ACHN (cell line): ENCODE measurements around the gene SLAMF8.

Source experiments
- DNase-seq: peaks from one replicate; pipeline ENCODE4 v3.0.0-alpha.2; 2015
- in situ Hi-C: cut with HindIII; loops from 2 replicates; pipeline ENCODE4 v1.10.0; 2017; ENCODE audit warnings: low sequenced_read_pairs, low pct_ligation_motif_present, low pct_unique_long_range_greater_than_20kb

The SLAMF8 gene

DNA sequence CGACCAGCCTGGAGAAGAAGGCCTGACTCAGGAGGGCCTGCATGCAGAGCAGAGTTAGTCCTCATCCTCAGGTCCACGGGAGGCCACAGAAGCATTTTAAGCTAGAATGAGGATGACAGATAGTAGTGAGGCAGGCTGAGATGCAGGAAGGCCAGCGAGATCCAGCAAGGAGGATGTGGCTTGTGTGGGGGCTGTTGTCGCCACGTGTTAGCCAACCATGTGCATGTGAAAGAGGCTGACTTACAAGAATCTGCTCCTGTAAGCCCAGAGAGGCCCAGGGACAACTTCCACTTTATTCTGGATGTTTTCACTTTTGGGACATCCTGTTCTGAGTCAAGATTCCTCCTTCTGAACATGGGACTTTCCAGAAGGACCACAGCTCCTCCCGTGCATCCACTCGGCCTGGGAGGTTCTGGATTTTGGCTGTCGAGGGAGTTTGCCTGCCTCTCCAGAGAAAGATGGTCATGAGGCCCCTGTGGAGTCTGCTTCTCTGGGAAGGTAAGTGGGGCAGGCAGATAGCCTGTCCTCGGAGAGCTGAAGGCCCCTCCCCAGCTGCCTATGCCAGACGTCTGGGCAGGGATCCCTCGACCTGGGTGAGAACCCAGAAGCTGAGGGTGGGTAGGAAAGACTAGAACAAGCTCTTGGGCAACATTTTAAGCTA is at the start of gene SLAMF8:
Gene SLAMF8 (plus strand): TSS at position 433 of the 661 bp plus-strand sequence. CDS start 26 bp downstream, at position 459.
- no peak for DNase-seq
- in situ Hi-C loops = no loop called here

DNA sequence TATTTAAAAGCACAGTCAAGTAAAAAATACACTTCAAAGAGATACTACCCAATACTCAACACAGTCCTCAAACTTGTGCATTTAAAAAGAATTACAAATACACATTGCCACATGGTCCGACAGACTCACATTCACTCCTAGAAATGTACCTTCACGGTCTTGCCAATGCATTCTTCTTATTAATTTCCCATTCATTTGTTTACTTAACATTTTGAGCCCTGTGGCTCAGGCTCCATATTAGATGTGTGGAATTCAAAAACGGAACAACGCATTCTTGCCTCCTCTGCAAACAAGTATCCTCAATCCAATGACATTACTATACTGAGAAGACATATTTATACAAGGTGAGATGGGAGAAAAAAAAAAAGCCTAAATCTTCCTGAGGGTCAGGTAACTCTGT is 48.4 kb upstream of the SLAMF8 start:
- DNase-seq = no peak
- in situ Hi-C loops = loop anchor here (25.0 kb wide), 1 partner anchor 109 kb away; no protein-coding TSS in a partner anchor

DNA sequence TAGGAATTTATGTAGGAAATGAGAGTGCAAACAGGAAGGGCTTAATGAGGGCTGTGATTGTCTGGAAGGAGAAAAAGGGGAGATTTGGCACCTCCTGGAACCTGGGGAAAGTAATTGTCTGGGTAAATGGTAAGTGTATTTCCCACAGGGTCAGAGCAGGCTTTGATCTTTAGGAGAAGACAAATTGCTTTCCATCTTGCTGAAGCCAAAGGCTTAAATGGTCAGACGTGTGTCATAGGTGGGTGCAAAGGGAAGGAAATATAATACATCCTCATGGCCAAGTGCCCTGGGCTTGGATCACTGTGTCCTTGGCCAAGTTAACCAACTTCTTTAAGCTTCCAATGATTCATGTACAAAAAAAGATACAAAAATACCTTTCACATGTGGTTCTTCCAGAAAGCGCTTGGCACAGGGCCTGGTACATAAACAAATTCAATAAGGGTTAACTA is 47.2 kb upstream of the SLAMF8 start:
- no peak for DNase-seq
- in situ Hi-C loops = loop anchor here (25.0 kb wide), 1 partner anchor 108 kb away; no protein-coding TSS in a partner anchor

DNA sequence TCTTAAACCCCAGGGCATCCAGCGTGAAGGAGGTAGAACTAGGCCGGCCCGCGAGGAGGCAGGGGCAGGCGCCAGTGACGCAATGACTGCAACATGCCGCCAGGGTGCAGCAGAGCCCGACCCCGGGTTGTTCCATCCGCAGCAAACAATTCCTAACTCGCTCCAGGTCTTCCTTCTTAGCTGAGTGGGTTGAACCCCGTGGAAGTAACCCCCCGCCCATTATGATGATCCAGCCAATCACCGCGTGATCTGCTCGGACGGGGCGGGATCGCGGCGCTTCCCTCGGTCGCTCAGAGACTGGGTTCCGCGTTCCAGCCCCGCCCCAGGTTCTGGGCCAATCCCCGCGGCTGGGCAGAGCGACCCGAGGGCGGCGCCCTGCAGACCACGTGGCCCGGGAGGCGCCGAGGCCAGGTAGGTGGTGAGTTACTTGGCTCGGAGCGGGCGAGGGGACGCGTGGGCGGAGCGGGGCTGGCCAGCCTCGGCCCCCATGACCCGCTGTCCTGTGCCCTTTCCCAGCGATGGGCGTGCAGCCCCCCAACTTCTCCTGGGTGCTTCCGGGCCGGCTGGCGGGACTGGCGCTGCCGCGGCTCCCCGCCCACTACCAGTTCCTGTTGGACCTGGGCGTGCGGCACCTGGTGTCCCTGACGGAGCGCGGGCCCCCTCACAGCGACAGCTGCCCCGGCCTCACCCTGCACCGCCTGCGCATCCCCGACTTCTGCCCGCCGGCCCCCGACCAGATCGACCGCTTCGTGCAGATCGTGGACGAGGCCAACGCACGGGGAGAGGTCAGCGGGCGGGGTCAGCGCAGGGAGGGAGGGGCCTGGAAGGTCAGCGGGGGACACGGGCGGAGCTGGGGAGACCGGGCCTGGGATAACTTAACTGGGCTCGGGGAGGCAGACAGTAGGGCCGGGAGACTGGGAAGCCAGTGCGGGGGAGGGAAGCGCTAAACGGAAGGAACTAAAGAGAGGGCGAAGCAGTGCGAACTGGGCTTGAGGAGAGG is 45.8 kb upstream of the SLAMF8 start, which contains the start of gene DUSP23:
Gene DUSP23 (plus strand): TSS at position 380 of the 1,000 bp plus-strand sequence. CDS start 139 bp downstream, at position 519.
- in situ Hi-C loops = loop anchor here (25.0 kb wide), 1 partner anchor 106 kb away; no protein-coding TSS in a partner anchor
- peak; percentile 98 for DNase-seq

DNA sequence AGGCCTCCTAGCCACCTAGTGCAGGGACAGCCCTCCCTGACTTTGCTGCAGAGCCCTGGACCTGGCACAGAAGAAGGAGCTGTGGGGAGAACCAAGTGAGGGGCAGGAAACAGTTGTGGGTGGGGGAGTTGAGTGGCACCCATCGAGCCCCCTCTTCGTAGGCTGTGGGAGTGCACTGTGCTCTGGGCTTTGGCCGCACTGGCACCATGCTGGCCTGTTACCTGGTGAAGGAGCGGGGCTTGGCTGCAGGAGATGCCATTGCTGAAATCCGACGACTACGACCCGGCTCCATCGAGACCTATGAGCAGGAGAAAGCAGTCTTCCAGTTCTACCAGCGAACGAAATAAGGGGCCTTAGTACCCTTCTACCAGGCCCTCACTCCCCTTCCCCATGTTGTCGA is 44.7 kb upstream of the SLAMF8 start:
- in situ Hi-C loops = loop anchor here (25.0 kb wide), 1 partner anchor 105 kb away; no protein-coding TSS in a partner anchor
- no peak for DNase-seq

DNA sequence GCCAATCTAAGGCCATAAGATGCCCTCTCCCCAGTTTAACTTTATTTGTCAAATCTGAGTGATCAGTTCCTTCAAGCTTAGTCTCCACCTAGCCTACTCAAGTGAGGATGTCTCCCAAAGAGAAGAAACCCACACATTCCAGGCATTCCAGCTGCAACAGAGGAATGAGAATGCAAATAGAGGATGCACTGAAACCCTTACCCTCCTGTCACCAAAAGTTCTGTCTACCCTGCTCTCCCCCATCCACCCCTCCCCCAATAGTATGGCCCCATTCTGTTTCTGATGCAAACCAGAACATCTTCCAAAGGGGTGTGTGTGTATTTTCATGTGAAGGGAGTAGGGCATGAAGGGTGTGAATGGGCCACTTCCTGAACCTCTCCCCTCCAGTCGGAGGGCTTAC is 42.9 kb upstream of the SLAMF8 start:
- peak; percentile 25 for DNase-seq

DNA sequence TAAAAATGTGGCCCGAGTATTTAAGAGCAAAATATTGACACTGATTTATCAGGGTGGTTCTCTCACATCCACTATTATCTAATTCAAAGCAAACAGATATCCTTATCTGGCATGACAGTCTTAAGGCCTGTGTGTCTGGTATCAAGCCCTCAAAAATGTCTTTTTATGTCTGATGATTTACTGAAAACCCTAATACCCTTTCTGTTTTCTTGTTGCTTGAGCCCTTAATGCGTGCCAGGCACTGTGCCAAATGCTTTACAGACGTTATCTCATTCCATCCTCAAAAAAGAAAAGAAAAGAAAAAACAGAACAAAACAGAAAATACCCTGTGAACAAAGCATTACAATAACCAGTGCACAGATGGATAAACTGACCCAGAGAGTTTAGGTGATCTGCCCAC is 40.2 kb upstream of the SLAMF8 start:
- no peak for DNase-seq
- in situ Hi-C loops = loop anchor here (25.0 kb wide), 1 partner anchor 101 kb away; no protein-coding TSS in a partner anchor

More for the DNA sequence above, 42.9 kb upstream of the SLAMF8 start:
- in situ Hi-C loops = loop anchor here (25.0 kb wide), 1 partner anchor 104 kb away; no protein-coding TSS in a partner anchor

DNA sequence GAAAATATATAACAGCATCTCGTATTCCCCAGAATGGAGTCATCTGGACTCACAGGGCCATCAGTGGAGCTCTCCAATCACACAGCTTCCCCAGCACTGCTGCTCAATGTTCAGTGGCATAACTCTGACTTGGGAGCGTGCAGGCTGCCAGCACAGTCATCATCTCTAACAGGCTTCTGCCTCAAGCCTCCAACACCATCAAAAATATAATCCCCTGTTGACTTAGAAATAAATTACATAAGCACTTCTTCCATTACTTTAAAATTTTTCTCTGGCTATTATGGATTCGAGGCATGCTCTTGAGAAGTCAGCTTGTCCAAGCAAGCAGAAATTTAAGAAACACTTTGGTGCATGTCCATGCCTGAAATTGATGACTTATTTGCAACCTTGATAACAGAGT is 39.7 kb upstream of the SLAMF8 start:
- in situ Hi-C loops = loop anchor here (25.0 kb wide), 1 partner anchor 100 kb away; no protein-coding TSS in a partner anchor
- DNase-seq = no peak

DNA sequence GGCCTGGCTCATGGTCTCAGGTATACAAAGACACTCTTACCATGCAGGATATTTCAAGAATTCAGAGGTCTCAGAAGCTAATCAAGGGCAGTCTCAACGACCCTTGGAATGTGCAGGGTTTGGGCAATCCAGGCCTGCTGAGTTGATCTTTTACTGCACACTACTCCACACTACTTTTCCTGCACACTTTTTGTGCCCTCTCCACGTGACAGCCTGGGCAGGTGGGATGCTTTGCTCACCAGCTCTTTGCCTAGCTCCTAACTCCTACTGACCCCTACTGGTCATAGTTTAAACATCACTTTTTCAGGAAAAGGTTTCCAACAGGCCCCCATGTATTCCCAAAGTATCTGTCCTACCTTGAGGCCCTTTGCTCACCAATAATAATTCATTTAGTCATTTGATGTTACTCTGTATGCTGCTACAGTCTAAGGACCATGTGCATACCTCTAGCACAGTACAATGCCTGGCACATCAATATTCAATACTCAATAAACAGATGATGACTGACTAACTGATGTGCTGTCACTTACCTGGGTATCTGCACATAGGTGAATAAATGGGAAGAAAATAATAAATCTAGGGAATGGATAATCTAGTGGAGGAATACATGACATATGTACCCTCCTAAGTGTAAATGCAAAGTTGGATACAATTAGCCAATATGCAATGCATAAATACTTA is 36.3 kb upstream of the SLAMF8 start:
- DNase-seq = peak; percentile 57
- in situ Hi-C loops = loop anchor here (25.0 kb wide), 1 partner anchor 97 kb away; no protein-coding TSS in a partner anchor

DNA sequence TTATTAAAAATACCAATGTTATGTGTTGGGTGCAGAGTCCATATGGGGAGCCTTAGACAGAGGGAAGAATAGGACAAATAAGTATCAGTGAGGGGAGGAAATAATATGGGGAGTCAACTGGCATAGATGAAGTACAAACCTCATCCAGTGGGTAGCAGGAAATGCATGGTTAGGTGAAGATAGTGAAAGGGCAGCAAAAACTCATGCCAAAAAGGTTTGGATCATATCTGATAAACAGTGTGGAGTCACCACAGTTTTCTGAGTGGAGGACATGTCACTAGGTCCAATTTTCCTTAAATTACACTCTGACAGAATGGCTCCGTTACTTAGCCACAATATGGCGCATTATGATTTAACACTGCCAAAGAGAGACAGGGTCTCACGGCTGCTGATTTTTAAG is 35.6 kb upstream of the SLAMF8 start:
- DNase-seq = no peak
- in situ Hi-C loops = loop anchor here (25.0 kb wide), 1 partner anchor 96 kb away; no protein-coding TSS in a partner anchor

DNA sequence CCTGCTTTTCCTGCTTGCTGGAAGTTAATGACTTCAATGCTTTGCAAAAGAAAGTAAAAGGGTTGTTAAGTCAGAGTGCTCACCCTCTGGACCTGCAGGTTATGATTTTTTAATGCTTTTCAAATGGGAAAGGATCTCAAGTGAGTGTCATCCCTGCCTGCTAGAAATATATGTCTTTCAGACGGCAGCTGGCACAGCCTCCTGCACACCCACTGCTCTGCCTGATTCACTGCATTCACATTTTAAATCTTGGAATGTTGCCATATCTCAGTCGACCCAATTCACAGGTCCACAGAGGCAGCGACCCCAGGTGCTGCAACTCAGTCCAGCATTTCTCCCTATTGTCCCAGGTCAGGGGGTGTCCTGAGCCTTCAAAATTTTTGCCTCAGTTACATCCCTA is 35.2 kb upstream of the SLAMF8 start:
- DNase-seq = no peak
- in situ Hi-C loops = loop anchor here (25.0 kb wide), 1 partner anchor 96 kb away; no protein-coding TSS in a partner anchor

DNA sequence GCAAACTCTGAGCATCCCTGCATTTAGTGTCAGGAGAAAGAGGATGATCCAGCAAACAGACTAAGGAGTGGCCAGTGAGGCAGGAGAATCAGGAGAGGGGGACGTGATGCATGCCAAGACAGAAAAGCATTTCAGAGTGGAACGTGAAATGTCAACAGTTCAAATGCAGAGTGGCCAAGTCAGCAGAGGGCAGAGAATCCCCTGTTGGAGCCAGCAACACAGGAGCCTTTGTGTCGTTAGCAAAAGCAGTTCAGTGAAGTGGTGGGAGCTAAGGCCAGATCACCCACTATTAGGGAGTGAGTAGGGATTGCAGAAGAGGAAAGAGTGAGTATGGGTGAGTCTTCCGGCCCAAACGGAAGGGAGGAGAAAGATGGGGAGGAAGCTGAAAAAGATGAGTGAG is 31.1 kb upstream of the SLAMF8 start:
- in situ Hi-C loops = loop anchor here (25.0 kb wide), 1 partner anchor 92 kb away; no protein-coding TSS in a partner anchor

DNA sequence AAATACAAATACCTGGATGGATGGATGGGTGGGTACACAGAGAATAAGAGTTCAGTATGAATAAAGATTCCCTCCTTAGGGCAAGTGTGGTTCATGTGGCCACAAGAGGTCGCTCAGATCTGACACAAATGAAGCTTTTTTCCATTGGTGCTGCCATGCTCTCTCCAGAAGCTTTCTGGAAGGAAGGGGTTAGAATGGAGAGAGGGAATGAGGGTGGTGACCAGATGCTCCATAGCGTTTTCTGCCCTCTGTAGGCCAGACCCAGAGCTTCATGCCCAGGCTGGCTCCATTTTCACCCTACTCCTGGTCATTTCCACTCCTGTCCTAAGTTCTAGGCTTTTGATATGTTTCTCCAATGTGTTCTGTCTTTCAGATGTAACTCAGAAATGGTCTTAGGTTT is 27.8 kb upstream of the SLAMF8 start:
- peak; percentile 91 for DNase-seq
- in situ Hi-C loops = loop anchor here (25.0 kb wide), 1 partner anchor 88 kb away; no protein-coding TSS in a partner anchor

More for the DNA sequence above, 31.1 kb upstream of the SLAMF8 start:
- DNase-seq = no peak

DNA sequence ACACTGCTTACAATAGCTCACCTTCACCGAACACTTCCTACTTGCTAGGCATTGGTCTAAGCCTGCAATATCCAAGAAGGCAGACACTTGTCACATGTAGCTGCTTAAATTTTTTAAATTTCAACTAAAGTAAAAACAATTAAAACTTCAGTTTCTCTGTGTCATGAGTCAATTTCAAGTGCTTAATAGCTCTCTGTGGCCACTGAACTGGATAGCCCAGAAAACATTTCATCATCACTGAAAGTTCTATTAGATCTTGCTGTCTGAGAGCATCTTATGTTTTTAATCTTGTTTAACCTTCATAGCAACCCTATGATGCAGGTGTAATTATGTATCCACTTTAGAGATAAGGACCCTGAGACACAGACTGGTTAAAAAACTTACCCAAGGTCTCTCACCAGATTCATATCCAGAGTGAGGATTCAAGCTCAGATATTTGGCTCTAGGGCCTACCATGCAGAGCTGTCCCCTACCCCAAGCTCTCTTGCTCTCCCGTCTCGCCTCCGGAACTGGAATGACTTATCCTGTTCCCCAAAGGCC is 27.2 kb upstream of the SLAMF8 start:
- in situ Hi-C loops = loop anchor here (25.0 kb wide), 1 partner anchor 88 kb away; no protein-coding TSS in a partner anchor
- no peak for DNase-seq

DNA sequence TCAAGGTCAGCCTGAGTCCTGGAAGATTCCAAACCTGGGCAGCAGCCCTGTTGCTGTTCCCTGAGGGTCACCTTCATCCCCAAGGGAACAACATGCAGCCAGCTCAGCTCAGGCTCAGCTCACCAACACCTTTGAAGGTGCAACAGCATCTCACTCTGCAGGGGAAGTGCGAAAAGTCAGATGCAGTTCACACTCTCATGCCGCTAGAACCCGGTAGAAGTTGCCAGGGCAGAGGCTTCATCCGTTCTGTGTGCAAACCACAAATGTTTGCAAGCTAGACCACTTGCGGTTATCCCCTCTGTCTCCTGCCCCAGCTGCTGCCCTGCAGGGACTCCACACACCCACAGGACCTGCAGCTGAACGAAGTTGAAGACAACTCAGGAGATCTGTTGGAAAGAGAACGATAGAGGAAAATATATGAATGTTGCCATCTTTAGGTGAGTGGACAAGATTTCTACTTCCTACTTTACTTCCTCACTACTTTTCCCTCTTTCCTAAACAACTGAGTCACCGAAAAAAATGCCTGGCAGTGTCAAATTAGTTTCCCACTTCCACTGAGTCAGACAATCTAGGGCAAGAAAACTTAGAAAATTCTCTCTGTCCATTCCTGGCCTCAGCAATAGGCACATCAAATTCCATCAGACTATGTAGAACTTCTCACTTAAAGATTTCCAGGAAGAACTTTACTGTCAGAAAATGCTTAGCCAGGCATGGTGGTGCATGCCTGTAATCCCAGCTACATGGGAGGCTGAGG is 26.3 kb upstream of the SLAMF8 start:
- no peak for DNase-seq
- in situ Hi-C loops = no loop called here

DNA sequence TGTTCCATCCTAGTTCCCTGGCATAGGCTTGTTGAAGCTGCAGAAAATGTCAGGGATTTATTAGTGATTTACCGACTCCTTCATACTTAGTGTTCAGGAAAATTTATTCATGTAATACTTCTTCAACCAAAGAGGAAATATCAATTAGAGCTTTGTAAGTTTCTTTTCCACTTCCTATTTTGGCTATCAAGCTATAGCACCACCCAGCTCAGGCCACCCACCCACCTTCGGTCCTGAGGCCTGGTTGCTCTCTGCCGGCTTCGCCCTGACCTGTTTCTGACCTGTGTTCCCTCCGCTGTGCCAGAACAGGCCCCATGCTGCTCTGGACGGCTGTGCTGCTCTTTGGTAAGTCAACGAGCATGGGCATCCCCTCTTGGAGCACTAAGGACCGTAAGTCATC is 24.6 kb upstream of the SLAMF8 start, which contains the start of gene FCRL6:
Gene FCRL6 (plus strand): TSS at position 250 of the 400 bp plus-strand sequence. CDS start 65 bp downstream, at position 315.
- in situ Hi-C loops = no loop called here
- DNase-seq = no peak
